Measurements from ENCODE around the gene LRP1B. TPM values are rescaled to one million over a fixed set of nuclear protein-coding genes. Genes with fewer than 3 reads are reported as not detected.

LRP1B gene
- total RNA-seq, 1 donor from 2014 or later: 0.38 TPM

- Histone ChIP-seq H3K4me3 (ENCODE audit: low read depth, low read length) (no peak overlapping the region), H3K27me3 (ENCODE audit: control insufficient read depth, insufficient read depth, low read length) (no peaks in the 10 kb centered on the region), H3K36me3 (ENCODE audit: control insufficient read depth, insufficient read depth, low read length) (no peaks in the 10 kb centered on the region)
- no peak for DNase-seq (ENCODE audit: low read depth)
- no peak for TF ChIP-seq CTCF (IDR thresholded peaks at IDR 0.05; ENCODE audit: insufficient read depth, low read length, poor library complexity, severe bottlenecking)
Observed at GRCh38 chr2:141595316-141595920, 535.4 kb downstream of the LRP1B start.

GRCh38 chr2:141591787-141592186 is 539.0 kb downstream of the LRP1B start:
- Histone ChIP-seq H3K36me3 (ENCODE audit: control insufficient read depth, insufficient read depth, low read length) (no peaks in the 10 kb centered on the region), H3K4me3 (ENCODE audit: low read depth, low read length) (no peak overlapping the region), H3K27me3 (ENCODE audit: control insufficient read depth, insufficient read depth, low read length) (no peaks in the 10 kb centered on the region)
- TF ChIP-seq CTCF (IDR thresholded peaks at IDR 0.05; ENCODE audit: insufficient read depth, low read length, poor library complexity, severe bottlenecking): no peak
- no peak for DNase-seq (ENCODE audit: low read depth)

- TF ChIP-seq CTCF (IDR thresholded peaks at IDR 0.05; ENCODE audit: insufficient read depth, low read length, poor library complexity, severe bottlenecking): no peak
- H3K36me3 ChIP-seq (ENCODE audit: control insufficient read depth, insufficient read depth, low read length): no peaks in the 10 kb centered on the region
- H3K4me3 ChIP-seq (ENCODE audit: low read depth, low read length): no peak overlapping the region
- no peak for DNase-seq (ENCODE audit: low read depth)
- H3K27me3 ChIP-seq (ENCODE audit: control insufficient read depth, insufficient read depth, low read length): no peaks in the 10 kb centered on the region
Observed at GRCh38 chr2:141590620-141591019, 540.2 kb downstream of the LRP1B start.

- no peaks in the 10 kb centered on the region for H3K27me3 ChIP-seq (ENCODE audit: control insufficient read depth, insufficient read depth, low read length)
- no peak overlapping the region for H3K4me3 ChIP-seq (ENCODE audit: low read depth, low read length)
- no peak for DNase-seq (ENCODE audit: low read depth)
- no peak for TF ChIP-seq CTCF (IDR thresholded peaks at IDR 0.05; ENCODE audit: insufficient read depth, low read length, poor library complexity, severe bottlenecking)
- H3K36me3 ChIP-seq (ENCODE audit: control insufficient read depth, insufficient read depth, low read length): no peaks in the 10 kb centered on the region
Observed at GRCh38 chr2:141589314-141589713, 541.5 kb downstream of the LRP1B start.

GRCh38 chr2:141586985-141587384 is 543.8 kb downstream of the LRP1B start:
- H3K27me3 ChIP-seq (ENCODE audit: control insufficient read depth, insufficient read depth, low read length): no peaks in the 10 kb centered on the region
- H3K4me3 ChIP-seq (ENCODE audit: low read depth, low read length): no peak overlapping the region
- no peaks in the 10 kb centered on the region for H3K36me3 ChIP-seq (ENCODE audit: control insufficient read depth, insufficient read depth, low read length)
- no peak for DNase-seq (ENCODE audit: low read depth)
- no peak for TF ChIP-seq CTCF (IDR thresholded peaks at IDR 0.05; ENCODE audit: insufficient read depth, low read length, poor library complexity, severe bottlenecking)

GRCh38 chr2:141582213-141582612 is 548.6 kb downstream of the LRP1B start:
- TF ChIP-seq CTCF (IDR thresholded peaks at IDR 0.05; ENCODE audit: insufficient read depth, low read length, poor library complexity, severe bottlenecking): no peak
- no peaks in the 10 kb centered on the region for H3K36me3 ChIP-seq (ENCODE audit: control insufficient read depth, insufficient read depth, low read length)
- no peak overlapping the region for H3K4me3 ChIP-seq (ENCODE audit: low read depth, low read length)
- DNase-seq (ENCODE audit: low read depth): no peak
- H3K27me3 ChIP-seq (ENCODE audit: control insufficient read depth, insufficient read depth, low read length): no peaks in the 10 kb centered on the region

All from kidney epithelial cell (primary cell).